NCI-H2196 treated with DMSO at 0.1 percent for 48 hours (cell line): ENCODE measurements around the gene METRNL.
"Not testable (repeated sequence)": the region's sequence is repeated elsewhere in the genome, so short reads cannot be mapped to it uniquely, and the experiment has no call there.

Experiments used
- DNase-seq: peaks from one replicate; lab custom pipeline; 2025; ENCODE audit not compliant: unreplicated experiment; lab: John Stamatoyannopoulos, UW

Gene METRNL

DNA sequence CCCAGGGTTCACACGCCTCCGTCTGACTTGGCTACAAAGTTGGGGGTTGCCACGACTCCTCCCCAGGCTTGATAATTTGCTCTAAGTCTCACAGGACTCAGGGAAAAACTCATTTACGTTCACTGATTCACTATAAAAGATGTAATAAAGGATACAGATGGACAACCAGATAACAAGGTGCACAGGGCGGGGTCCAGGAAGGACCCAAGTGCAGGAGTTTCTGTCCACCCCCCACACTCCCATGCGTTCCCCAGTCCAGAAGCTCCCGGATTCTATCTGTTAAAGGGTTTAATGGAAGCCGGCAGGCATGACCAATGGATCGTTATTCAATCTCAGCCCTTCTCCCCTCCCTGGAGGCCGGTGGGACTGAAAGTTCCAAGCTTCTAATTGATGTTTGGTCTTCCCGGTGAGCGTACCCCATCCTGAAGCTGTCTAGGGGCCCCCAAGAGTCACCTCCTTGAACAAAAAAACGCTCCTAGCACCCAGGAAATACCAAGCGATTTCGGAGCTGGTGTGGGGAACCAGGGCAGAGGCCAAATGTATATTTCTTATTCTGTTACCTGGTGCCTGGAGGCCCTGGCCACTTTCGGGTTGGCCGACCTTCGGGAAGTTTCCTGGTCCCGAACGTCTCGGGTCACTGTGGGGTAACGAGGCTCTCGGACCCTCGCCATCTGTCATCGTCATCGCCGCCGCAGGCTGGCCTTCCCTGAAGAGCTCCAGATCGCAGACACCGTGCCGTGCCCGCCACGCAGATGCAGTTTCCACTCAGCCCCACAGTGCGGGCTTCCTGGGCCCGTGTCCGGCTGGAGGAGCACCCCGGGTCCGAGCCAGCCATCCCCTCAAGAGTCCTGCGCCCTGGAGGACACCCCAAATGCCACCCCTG, 13.5 kb upstream of the METRNL start:
- DNase-seq = no peak

DNA sequence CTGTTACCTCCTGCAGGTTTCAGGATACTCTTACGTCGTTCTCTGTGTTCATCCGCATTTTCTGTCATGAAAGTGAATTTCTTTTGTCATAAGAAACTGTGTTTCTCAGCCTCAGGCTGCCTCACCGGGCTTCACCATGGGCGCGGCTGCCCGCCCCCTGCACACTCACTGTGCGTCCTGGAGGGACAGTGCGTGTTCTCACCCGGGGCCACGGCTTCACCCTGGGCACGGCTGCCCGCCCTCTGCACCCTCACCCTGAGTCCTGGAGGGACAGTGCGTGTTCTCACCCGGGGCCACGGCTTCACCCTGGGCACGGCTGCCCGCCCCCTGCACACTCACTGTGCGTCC, 12.9 kb upstream of the METRNL start:
- not testable (repeated sequence) for DNase-seq

DNA sequence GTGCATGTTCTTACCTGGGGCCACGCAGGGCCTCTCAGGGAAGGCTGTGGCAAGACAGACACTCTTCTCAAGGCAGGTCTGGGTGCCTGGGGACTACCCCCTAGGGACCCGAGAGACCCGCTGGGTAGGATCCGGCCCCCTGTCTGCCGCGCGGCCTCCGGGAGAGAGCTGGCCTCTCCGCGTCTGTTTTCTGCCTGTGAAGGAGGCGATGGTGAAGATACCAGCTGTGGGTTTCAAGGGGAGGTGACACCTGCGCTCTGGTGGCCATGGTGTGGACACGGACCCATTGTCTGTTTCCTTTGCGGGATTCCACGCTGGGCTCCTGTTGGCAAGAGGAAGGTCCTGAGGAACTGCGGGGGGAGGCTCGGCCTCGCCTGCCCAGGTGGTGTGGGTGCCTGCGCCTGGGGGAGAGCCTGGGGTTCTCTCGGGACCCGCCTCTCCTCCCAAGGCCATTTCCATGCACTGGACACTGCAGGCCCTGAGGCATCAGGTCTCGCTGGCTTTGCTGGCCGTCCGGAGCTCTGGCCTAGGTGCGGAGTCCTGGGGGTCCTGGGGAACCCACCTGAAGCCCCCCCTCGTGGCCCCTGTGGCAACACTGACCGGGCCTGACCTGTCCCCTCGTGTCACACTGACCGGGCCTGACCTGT, 12.2 kb upstream of the METRNL start:
- DNase-seq = no peak

DNA sequence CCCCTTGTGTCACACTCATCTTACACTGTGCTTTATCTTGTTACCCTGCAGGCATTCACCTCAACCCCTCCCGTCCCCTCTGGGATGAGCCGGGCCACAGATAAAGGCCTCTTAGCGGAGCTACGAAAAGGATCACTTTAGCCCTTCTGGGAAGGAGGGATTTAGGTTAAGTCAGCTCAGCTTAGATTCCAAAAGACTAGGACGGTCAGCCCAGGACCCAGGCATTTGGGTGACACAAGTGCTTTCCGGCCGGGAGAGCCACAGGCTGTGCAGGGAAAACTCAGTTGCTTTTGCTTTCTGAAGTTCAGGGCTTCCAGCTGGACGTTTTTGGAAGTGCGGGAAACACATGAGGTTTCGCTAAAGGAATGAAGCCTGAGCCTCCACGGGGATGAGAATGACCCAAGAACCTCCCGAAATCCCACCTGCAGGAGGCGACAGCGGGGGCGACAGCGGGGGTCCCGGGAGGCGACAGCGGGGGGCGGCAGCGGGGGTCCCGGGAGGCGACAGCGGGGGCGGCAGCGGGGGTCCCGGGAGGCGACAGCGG, 11.6 kb upstream of the METRNL start:
- no peak for DNase-seq

DNA sequence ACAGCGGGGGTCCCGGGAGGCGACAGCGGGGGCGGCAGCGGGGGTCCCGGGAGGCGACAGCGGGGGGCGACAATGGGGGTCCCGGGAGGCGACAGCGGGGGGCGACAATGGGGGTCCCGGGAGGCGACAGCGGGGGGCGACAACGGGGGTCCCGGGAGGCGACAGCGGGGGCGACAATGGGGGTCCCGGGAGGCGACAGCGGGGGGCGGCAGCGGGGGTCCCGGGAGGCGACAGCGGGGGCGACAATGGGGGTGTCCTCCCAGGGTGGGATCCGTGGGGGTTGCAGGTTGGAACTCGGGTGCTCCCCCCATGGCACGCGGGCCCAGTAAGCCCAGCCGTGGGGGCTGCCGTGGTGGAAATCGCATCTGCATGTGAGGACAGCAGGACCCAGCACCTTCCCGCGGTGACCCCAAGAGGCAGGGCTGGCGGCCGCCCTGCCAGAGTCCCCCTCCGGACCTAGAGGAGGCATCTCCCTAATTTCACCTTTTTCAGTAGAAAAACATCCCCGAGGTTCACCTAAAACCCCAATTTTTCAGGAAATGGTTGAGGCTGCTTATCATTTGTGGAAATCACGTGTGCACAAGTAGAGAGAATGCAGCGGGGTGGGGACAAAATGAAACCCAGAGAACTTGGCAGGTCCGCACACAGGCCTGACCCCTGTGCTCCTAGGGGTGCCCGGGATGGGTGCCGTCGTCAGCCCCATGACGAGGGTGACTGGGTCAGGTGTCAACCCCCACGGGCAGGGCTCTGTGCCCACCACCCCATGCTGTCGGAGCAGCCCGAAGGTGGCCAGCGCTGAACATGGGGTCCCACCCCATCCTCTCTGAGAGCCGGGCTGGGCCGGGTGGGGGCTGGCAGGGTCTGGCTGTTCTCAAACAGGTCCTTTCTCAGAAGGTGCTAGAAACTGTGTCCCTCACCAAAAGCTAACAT, 10.5 kb upstream of the METRNL start:
- DNase-seq = no peak

DNA sequence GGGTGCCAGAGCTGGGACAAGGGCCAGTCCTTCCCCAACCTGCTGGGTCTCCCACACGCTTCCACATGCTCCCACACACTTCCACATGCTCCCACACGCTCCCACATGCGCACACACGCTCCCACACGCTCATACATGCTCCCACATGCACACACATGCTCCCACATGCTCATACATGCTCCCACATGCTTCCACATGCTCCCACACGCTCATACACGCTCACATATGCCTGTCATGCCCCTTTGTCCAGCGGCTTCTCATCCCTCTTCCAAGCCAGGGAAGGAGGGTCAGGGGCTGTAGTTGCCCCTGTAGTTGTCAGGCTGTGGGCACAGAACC, 9.9 kb upstream of the METRNL start:
- DNase-seq = no peak

DNA sequence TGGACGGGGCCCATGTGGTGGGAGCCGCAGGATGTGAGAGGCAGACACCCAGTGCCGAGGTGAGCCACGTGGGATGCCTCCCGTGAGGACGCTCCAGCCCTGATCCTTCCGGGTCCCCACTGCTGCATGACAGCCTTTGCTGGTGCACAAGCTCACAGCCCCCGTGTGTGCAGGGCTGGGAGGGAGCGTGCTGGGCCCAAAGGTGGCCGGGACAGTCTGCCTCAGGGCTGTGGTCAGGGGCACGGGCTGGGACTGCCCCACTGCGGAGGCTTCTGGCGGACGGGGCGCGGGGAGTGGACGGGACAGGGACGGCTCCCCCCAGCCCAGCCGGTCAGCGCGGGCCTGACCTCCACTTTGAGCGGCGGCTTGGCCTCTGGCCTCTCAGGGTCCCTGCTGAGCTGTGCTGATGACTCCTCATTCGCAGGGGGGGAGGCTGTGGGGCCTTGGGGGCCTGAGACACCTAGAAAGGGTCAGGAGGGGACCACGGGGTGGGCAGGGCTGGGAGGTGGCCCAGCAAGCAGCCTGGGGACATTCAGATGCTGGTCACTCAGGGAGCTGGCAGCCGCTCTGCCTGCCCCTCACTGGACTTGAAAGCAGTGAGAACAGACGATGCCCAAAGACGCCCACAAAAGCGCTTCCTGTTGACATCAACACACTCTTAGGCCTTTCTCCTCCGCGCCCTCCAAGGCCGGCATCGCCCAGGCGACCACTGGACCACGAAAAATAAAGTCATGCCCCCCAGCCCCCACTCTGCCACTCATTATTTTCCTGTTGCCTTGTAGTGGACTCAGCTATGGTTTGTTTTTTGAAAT, 9.3 kb upstream of the METRNL start:
- no peak for DNase-seq

DNA sequence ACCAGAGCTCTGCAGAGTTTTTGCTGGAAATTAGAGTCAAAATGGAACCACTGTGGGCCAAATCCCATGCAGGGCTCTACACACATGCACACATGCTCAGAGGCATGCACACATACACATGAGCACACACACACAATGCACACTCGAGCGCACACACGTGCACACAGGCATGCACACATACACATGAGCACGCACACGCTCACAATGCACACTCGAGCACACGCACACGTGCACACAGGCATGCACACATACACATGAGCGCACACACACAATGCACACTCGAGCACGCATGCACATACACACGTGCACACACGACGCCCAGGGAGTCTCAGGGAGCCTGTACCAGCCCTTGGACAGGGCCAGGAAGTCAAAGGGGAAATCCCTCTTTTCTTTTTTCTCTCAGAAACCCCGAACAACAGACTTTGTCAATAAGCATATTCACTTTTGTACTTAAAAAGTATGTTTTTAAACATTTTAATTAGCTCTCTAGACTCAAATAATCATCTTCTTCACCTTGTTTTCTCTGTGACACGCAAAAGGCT, 8.5 kb upstream of the METRNL start:
- no peak for DNase-seq

DNA sequence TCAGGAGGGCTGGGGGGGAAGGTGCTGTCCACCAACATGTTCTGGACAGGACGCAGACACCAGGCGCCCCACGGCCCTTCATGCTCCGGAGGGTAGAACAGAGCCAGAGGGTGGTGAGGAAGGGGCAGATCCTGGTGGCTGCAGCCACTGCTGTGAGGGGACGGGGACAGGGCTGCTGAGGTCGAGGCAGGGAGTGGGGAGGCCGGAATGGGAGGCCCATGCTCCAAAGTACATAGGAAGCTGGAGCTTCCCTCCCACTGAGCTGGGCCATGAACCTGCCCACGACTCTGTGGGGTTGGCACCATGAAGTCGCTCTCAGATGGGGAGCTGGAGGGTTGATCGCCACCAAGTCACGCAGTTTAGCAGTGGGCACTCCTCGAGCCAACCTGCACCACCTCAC, 8.0 kb upstream of the METRNL start:
- no peak for DNase-seq

DNA sequence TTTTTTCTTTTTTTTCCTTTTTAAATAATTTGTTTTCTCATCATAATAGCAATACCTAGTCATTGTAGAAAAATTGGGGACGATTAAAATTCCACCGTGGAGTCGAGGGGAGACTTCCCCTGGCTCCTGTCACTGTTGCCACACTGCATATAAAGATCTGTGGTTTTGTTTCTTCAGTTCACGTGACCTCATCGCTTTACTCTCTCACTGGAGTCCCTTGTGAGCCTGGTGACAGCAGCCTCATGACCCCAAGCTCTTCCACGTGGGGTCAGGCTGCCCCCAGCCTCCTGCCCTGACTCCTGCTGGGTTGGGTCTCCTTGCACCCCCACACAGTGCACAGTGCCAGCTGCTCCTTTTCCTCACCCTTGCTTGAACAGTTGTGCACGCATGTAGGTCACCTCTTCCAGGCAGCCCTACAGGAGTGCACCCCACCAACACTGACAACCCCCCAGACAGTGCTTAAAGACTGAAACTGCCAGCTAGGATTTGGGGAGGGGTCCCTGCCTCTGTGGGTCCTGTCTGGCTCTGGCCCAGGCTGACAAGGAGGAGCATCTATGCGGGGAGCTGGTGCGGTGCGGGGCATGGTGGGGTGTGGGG, 7.3 kb upstream of the METRNL start:
- no peak for DNase-seq

DNA sequence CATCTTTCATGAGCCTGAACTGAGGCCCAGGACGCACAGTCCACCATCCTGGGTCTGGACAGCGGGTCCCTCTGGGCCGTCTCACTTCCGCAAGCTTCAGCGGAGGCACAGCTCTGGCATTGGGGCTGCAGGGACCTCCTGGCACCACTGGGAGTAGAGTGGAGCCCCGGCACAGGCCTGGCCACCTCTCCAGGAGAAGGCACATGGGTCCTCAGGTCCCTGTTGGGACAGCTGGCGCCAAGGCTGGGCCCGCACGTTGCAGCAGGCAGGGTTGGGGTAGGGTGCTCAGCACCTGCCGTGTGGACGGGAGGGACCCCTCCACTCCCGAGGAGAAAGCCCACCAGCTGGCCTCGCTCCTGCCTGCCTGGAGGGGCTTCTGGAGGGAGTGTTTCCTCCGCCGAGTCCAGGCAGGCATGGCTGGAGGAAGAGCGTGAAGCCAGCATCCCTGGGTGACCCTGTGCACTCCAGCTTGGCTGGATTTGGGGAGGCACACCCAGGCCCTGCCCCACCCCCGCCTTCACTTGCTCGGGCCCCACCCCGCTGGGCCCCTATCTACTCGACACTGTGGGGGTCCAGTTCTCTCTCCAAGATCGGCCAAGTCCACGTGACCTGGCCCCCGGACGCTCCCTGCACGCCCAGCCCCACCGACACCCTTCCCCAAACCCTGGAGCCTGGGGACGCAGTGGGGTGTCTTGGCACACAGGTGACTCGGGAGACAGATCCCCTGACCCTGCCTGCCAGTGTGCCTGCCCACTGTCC, 6.6 kb upstream of the METRNL start:
- DNase-seq = no peak

DNA sequence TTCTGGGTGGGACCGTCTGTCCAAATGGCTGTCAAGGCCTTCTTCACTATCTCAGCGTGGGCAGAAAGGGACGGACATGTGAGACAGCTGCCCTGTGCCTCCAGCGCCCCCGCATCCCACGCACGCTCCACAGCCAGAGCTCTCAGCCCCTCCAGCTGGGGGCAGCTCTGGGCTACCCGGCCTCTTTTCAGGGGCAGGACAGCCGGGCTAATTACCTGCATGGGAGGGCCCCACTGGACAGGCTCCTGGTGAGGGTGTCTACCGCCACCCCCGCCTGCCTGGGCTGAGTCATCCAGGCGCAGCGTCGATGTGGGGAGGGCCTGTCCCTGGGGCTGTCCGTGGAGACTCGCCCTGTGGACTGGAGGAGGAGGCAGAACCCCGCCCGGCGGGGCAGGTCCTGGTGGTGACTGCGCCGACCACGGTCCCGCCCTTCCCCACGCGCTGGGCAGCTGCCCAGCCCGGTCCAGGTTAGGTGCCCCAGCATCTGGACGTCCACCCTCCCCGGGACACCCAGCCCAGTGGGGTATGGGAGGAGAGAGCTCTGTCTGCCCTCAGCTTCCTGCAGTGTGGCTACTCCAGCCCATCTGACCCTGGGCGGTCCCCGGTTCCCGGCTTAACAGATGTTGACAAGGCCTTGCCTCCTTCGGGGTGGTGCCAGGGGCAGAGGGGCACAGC, 5.9 kb upstream of the METRNL start:
- no peak for DNase-seq

DNA sequence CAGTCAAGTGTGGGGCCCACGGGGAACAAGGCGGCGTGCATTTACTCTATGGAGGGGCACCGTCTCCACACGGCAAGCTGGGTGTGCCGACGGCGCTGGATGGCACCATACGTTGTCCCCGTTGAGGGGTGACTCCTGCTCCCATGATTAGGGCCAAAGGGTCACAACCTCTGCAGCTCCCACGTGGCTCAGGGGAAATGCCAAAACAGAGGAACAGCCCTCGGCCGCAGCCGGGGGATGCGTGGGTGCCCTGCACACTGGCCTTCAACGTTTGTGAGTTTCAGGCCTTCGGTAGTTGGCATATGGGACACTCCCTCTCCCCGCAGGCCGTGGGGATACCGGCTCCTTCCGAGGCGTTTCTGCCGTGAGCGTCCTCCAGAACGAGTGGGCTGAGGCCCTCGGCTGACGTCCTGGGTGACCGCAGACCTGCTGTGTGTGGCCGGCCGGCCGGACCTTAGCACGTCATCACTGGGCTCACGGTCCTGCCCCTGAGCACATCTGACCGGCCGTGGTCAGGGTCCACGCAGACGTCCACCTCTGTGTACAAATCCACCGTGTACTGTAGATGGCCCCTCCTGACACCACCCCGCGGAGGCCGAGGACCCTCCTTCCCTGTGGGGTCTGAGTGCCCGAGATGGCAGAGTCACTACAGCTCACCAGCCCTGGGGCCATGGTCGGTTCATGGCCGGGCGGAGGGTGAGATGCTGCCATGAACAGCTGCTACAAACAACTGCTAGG, 4.8 kb upstream of the METRNL start:
- no peak for DNase-seq

DNA sequence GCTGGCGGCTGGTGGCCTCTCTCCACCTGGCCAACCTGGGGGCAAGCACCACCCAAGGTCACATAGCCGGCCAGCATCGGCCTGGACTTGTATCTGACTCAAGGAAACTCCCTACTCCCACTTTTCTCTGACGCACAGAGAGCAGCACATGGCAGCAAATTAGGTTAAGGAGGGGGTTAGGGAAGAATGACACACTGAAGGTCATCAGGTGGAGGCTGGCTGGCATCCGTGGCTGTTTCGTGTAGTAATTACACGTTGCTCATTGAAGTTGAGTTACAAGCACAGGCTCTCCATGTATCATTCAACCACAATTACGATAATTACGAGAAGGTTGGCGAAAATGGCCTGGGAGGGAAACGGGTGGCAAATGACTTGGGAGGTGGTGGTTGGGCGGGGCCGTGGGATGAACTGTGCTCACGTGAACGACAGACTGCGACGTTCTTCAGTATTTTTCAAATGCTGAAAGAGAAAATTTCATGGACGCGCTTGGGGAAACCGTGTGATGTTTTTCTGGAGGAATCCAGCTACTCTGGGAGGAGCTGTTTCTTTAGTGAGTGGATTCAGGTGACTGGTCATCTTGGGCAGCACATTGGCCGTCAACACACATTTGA, 4.0 kb upstream of the METRNL start:
- DNase-seq = no peak

DNA sequence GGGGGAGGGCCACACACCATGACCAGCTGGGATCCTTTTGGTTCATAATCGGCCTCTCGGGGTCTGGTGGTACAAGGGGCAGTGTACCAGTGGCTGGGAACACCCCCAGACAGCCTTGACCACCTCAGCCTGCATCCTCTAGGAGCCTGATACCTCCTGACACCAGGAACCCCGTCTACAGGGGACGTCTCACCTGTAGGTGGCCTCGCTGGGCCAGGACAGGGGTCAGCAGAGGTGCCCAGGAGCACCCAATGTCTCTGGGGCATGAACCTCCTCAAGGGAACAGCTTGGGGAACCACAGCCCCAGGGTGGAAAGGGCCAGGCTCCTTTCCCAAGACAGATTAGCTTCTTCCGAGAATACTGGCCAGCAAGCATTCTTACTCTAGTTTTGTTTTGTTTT, 2.5 kb upstream of the METRNL start:
- DNase-seq = no peak

DNA sequence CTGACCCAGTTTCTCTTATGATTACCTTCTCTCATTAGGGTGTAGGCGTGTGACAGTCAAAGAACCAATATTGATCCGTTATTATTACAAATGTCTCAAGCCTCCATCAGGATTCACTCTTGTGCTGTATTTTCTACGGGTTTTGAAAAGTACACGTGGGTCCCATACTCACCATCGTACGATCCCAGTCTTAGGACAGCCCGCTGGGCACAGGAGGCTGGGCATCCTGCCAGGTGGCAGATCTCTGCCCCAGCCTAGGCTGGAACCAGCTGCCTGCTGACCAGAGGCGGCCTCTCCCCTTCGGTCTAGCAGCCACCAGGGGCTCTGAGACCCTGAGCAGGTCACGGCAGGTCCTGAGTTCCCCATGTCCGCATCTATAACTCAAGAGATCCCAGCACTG, 2.0 kb upstream of the METRNL start:
- no peak for DNase-seq

DNA sequence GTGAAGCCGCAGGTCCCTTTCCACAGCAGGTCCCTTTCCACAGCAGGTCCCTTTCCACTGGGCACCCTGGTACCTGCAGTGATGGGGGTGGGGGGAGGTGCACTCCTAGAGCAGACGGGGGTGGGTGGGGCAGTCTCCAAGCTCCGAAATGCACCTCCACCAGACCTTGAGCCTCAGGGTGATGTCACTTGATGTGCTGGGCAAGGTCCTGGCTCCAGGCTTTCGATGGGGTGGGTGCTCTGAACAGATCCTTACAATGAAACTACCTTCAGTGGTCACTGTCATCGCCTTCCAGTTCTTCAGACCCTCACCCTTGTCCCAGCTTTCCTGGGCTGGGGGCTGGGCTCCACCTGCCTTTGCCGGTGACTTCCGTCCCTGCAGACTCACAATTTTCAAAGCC, 1.5 kb upstream of the METRNL start:
- no peak for DNase-seq
